Mesodermal cell (in vitro differentiated cells): ENCODE data around the gene ENTREP3.
A peak's percentile ranks its signal among the peaks of the same experiment; 100 is the strongest.
"Not testable (repeated sequence)": the region's sequence is repeated elsewhere in the genome, so short reads cannot be mapped to it uniquely, and the experiment has no call there.

ENCODE experiments used
- H3K27ac ChIP-seq: 2 replicates; pipeline ENCODE4 v1.7.0; 2013; ENCODE audit warnings: mild to moderate bottlenecking, low read depth, low read length, moderate library complexity; ENCODE audit not compliant: severe bottlenecking
- H3K36me3 ChIP-seq: 2 replicates; pipeline ENCODE4 v1.7.1; 2013; ENCODE audit warnings: mild to moderate bottlenecking, low read length, moderate library complexity; ENCODE audit not compliant: control insufficient read depth, insufficient read depth
- H3K4me1 ChIP-seq: one replicate; pipeline ENCODE4 v1.7.1; 2013; ENCODE audit warnings: mild to moderate bottlenecking, low read length; ENCODE audit not compliant: insufficient read depth, control insufficient read depth, poor library complexity, severe bottlenecking
- H3K4me3 ChIP-seq: 2 replicates; pipeline ENCODE4 v1.7.0; 2013; ENCODE audit warnings: low read length, control low read depth, mild to moderate bottlenecking; ENCODE audit not compliant: insufficient read depth, poor library complexity, severe bottlenecking; ENCODE audit errors: extremely low read depth
- H3K9me3 ChIP-seq: 2 replicates; pipeline ENCODE4 v1.7.1; 2013; ENCODE audit warnings: mild to moderate bottlenecking, low read length, moderate library complexity; ENCODE audit not compliant: control insufficient read depth
- WGBS, 2 experiments: methylation state at CpG; one replicate each; pipeline ENCODE4 v1.1.5; 2013; ENCODE audit warnings: missing lambda C conversion rate in 2 of 2; ENCODE audit not compliant: insufficient coverage in 2 of 2; 5-methylcytosine and 5-hydroxymethylcytosine counted together

Gene ENTREP3

GRCh38 chr1:155250246-155250632 is 5.0 kb downstream of the ENTREP3 start:
- Histone ChIP-seq H3K27ac (no peak overlapping the region), H3K9me3 (no peaks in the 10 kb centered on the region), H3K36me3 (peaks cover 57% of the 10 kb centered on the region), H3K4me1 (peaks cover 28% of the 10 kb centered on the region), H3K4me3 (no peak overlapping the region)
- WGBS, 2 experiments: 57 to 72% methylated on average over 24 to 25 of the region's 28 CpGs

DNA sequence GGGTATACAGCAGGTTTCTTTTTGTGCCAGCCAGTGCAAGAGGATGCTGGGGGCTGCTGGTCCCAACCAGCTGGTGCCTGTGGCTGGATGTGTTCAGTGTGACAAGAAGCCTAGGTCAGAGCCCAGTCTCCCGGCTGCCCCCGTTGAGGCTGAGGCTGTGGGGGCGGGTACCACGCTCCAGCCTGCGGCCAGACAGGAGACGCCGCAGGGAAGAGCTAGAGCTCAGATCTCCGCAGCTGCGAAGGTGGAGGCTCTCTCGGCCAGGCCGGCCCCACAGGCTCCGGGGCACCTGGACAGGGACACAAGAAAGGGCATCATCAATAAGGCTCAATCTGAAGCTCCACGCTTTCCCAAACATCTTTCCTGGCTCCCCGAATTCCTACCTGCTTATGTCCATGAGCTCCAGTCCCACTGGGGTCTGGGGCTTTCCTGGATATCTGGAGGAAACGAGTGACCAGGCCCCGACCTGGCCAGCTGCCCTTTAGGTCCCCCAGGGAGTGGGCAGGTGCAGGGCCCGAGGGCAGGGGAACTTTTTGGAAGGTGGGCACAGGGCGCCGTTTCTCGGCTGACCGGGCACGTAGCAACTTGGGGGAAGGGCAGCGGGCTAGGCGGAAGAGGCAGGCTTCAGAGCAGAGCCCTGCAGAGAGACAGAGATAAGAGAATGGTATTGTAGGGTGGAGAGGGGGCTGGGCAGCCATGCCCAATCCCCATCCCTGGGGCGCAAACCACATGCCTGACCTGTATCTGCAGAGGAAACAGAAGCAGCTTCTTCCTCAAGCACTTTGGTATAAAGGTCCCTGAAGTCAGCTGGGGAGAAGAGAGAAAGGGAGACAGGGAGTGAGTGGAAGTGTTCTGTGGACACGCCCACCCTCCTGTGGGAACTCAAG is 7.4 kb downstream of the ENTREP3 start:
- 92 to 94% methylated on average over 23 to 26 of the region's 26 CpGs for WGBS, 2 experiments
- peaks cover 54% of the 10 kb centered on the region for H3K36me3 ChIP-seq
- no peak overlapping the region for H3K27ac ChIP-seq
- H3K9me3 ChIP-seq: no peaks in the 10 kb centered on the region
- H3K4me1 ChIP-seq: peaks cover 19% of the 10 kb centered on the region
- no peak overlapping the region for H3K4me3 ChIP-seq

- WGBS, 2 experiments: 100% methylated on average over 3 of the region's 3 CpGs; no CpG with 5 or more reads in 1 of the 2 experiments
- Histone ChIP-seq H3K36me3 (peaks cover 52% of the 10 kb centered on the region), H3K4me1 (peaks cover 22% of the 10 kb centered on the region)
- not testable (repeated sequence) for H3K27ac ChIP-seq, H3K9me3 ChIP-seq, H3K4me3 ChIP-seq
These were observed 8.5 kb downstream of the ENTREP3 start for GRCh38 chr1:155246796-155247195.

DNA sequence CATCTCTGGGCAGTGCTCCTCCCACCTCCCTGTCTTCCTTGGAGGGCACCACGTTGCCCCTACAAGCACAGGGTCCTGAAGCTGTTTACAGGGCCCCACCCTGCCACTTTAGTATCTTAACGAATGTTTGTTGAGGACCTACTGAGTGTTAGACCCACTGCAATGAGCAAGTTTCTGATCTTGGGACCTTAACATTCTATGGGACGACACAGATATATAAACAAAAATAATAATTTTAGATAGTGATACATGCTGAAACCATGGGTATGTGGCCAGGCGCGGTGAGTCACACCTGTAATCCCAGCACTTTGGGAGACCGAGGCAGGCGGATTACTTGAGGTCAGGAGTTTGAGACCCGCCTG is 10.1 kb downstream of the ENTREP3 start:
- 71 to 81% methylated on average over 6 to 7 of the region's 8 CpGs for WGBS, 2 experiments
- peak overlapping the region; percentile 90 for H3K27ac ChIP-seq
- H3K36me3 ChIP-seq: peaks cover 40% of the 10 kb centered on the region
- peak overlapping the region; percentile 64 for H3K4me3 ChIP-seq
- no peaks in the 10 kb centered on the region for H3K9me3 ChIP-seq
- peaks cover 11% of the 10 kb centered on the region for H3K4me1 ChIP-seq

GRCh38 chr1:155244368-155245162 is 10.7 kb downstream of the ENTREP3 start:
- WGBS, 2 experiments: 0 to 1% methylated on average over 36 to 45 of the region's 53 CpGs
- Histone ChIP-seq H3K4me1 (peaks cover 11% of the 10 kb centered on the region), H3K9me3 (no peaks in the 10 kb centered on the region), H3K4me3 (peak overlapping the region; percentile 64), H3K36me3 (peaks cover 34% of the 10 kb centered on the region), H3K27ac (peak overlapping the region; percentile 90)

DNA sequence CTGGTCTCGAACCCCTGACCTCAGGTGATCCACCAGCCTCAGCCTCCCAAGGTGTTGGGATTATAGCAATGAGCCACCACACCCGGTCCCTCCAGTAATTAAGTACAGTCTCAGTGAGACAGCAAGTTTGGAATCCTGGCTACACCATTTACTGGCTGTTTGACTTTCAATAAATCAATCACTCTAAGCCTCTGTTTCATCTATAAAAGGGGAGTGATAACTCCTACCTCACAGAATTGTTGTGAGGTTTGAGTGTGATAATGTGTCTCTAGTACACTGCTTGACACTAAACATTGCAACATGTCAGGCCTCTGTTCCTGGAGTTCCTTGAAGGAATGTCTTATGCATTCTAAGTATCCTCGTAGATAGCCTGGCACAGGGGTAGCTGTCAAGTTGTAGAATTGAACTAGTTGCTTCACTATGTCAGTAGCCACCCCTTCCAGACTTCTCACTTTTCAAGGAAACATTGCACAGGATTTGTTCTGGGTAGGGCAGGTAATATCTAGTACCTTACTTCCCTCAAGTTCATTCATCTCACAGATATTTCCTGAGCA is 12.4 kb downstream of the ENTREP3 start:
- peaks cover 23% of the 10 kb centered on the region for H3K36me3 ChIP-seq
- peak overlapping the region; percentile 66 for H3K27ac ChIP-seq
- H3K4me3 ChIP-seq: peak overlapping the region; percentile 64
- 100% methylated on average over 2 of the region's 3 CpGs; no CpG with 5 or more reads in 1 of the 2 experiments for WGBS, 2 experiments
- H3K4me1 ChIP-seq: peaks cover 11% of the 10 kb centered on the region
- H3K9me3 ChIP-seq: no peaks in the 10 kb centered on the region

DNA sequence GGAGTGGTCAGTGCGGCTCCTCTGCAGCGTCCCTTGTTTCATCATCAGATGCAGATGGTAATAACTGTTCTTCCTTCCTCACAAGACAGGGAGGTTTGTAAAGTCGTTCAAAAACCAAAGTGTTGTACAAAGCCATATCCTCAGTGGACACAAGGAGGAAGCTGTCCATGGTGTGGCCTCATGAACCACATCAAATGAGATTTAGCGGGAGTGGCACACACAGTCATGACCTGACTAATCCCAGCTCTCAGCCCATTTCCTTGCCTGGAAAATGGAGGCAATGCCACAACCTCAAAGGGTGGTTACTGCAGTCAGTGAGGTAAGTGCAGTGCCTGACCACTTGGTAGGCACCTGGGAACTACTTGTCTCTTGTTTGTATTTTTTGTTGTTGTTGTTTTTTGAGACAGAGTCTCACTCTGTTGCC is 13.4 kb downstream of the ENTREP3 start:
- peaks cover 21% of the 10 kb centered on the region for H3K36me3 ChIP-seq
- H3K4me1 ChIP-seq: peaks cover 11% of the 10 kb centered on the region
- 73 to 86% methylated on average over 3 of the region's 4 CpGs for WGBS, 2 experiments
- H3K27ac ChIP-seq: no peak overlapping the region
- H3K9me3 ChIP-seq: no peaks in the 10 kb centered on the region
- no peak overlapping the region for H3K4me3 ChIP-seq

GRCh38 chr1:155241069-155241679 is 14.1 kb downstream of the ENTREP3 start:
- Histone ChIP-seq H3K9me3 (no peaks in the 10 kb centered on the region), H3K36me3 (peaks cover 22% of the 10 kb centered on the region), H3K4me1 (peaks cover 11% of the 10 kb centered on the region), H3K4me3 (peak overlapping the region; percentile 33), H3K27ac (peak overlapping the region; percentile 57)
- 22 to 23% methylated on average over 4 of the region's 4 CpGs for WGBS, 2 experiments

GRCh38 chr1:155236451-155236850 is 18.8 kb downstream of the ENTREP3 start:
- Histone ChIP-seq H3K4me1 (peaks cover 6% of the 10 kb centered on the region), H3K9me3 (no peaks in the 10 kb centered on the region), H3K36me3 (peaks cover 23% of the 10 kb centered on the region), H3K4me3 (no peak overlapping the region), H3K27ac (no peak overlapping the region)
- 95 to 100% methylated on average over 3 of the region's 5 CpGs for WGBS, 2 experiments

GRCh38 chr1:155235375-155235774 is 19.9 kb downstream of the ENTREP3 start:
- not testable (repeated sequence) for H3K4me3 ChIP-seq, H3K27ac ChIP-seq, H3K4me1 ChIP-seq, H3K9me3 ChIP-seq
- peaks cover 23% of the 10 kb centered on the region for H3K36me3 ChIP-seq
- 87 to 95% methylated on average over 3 to 4 of the region's 9 CpGs for WGBS, 2 experiments
